MCF 10A (cell line): Measurements from ENCODE around the gene PRSS22. TPM values are rescaled to one million over a fixed set of nuclear protein-coding genes. Genes with fewer than 3 reads are reported as not detected.

Source experiments
- BruUV-seq: library from RNA; stranded (reverse); fragments of 400-500 nt; replicated peaks from 2 replicates; lab custom pipeline; 2021; lab: Mats Ljungman, UMichigan
- CTCF ChIA-PET: fragments of 300-600 bp; sonication (Branson Sonifier 250); formaldehyde crosslinking; extraction: SDS; loops from one replicate; lab custom pipeline; 2021; ENCODE audit warnings: antibody characterized with exemption, inconsistent platforms; lab: Yijun Ruan, JAX
- POLR2A ChIA-PET: fragments of 300-600, 350-650 bp; sonication (Branson Sonifier 250); formaldehyde crosslinking; extraction: SDS; loops from one replicate; lab custom pipeline; 2020; ENCODE audit warnings: antibody characterized with exemption, inconsistent platforms; lab: Yijun Ruan, JAX
- DNase-seq: peaks from one replicate; pipeline ENCODE4 v3.0.0-alpha.2; 2018; ENCODE audit not compliant: unreplicated experiment
- H3K27ac Mint-ChIP-seq: one replicate; pipeline ENCODE4 v1.8.0; 2022; ENCODE audit warnings: mild to moderate bottlenecking, low read depth, mixed read lengths; ENCODE audit not compliant: unreplicated experiment
- H3K27me3 Mint-ChIP-seq: one replicate; pipeline ENCODE4 v1.8.0; 2022; ENCODE audit warnings: mixed read lengths; ENCODE audit not compliant: insufficient read depth, unreplicated experiment
- H3K36me3 Mint-ChIP-seq: one replicate; pipeline ENCODE4 v1.8.0; 2022; ENCODE audit warnings: mild to moderate bottlenecking, moderate library complexity, mixed read lengths; ENCODE audit not compliant: insufficient read depth, unreplicated experiment
- H3K4me1 Mint-ChIP-seq: one replicate; pipeline ENCODE4 v1.8.0; 2022; ENCODE audit warnings: mixed read lengths; ENCODE audit not compliant: insufficient read depth, unreplicated experiment
- H3K4me3 Mint-ChIP-seq: one replicate; pipeline ENCODE4 v1.8.0; 2022; ENCODE audit warnings: mild to moderate bottlenecking, moderate library complexity, mixed read lengths; ENCODE audit not compliant: unreplicated experiment
- H3K9me3 Mint-ChIP-seq: one replicate; pipeline ENCODE4 v1.8.0; 2022; ENCODE audit warnings: mixed read lengths; ENCODE audit not compliant: unreplicated experiment
- CTCF ChIP-seq: fragments of 200-600 bp; IDR thresholded peaks from one replicate; pipeline ENCODE4 v1.8.0; 2022; ENCODE audit warnings: antibody characterized with exemption, mild to moderate bottlenecking; ENCODE audit not compliant: unreplicated experiment
- intact Hi-C: fragments of 100-400 bp; cut with micrococcal nuclease; formaldehyde crosslinking; loops from 2 replicates; pipeline ENCODE4 v1.14.1; 2022
- total RNA-seq: library from RNA; stranded (reverse); gene quantifications from 2 replicates; pipeline ENCODE4 v1.2.3, GENCODE V29; 2022

PRSS22 gene
- total RNA-seq, 1 experiment from 2014 or later, result not detected

- H3K27ac Mint-ChIP-seq, result no peak overlapping the region
- no peak for TF ChIP-seq CTCF
- ChIA-PET CTCF (no interaction called here), POLR2A (no interaction called here)
- peaks cover 9% of the 10 kb centered on the region for H3K27me3 Mint-ChIP-seq
- intact Hi-C loops, result no loop called here
- H3K4me1 Mint-ChIP-seq, result no peaks in the 10 kb centered on the region
- no peaks in the 10 kb centered on the region for H3K9me3 Mint-ChIP-seq
- no TSS peak for BruUV-seq
- no peak overlapping the region for H3K4me3 Mint-ChIP-seq
- H3K36me3 Mint-ChIP-seq, result peaks cover 5% of the 10 kb centered on the region
- DNase-seq, result no peak
Observed at GRCh38 chr16:2814551-2815298, 43.2 kb downstream of the PRSS22 start.

DNA sequence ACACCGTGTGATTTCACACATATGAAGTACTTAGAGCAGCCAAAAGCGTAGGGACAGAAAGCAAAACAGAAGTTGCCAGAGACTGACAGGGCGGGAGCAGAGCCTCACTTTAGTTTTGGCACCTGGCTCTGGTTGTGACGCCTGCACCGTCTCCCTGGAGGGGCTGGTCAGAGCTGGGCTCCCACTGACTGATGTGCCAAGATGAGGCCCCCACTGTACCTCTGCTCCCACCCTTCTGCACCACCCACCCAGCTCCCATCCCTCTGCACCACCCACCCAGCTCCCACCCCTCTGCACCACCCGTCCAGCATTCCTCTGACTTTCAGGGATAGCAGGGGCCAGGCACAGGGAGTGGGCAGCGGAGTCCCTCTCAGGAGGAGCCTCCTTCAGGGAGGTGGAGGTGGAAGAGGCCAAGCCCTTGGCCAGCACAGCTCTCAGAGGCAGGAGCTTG is 44.2 kb downstream of the PRSS22 start:
- Mint-ChIP-seq H3K9me3 (no peaks in the 10 kb centered on the region), H3K36me3 (peaks cover 5% of the 10 kb centered on the region), H3K27ac (no peak overlapping the region), H3K27me3 (peaks cover 16% of the 10 kb centered on the region), H3K4me3 (no peak overlapping the region), H3K4me1 (no peaks in the 10 kb centered on the region)
- no peak for DNase-seq
- intact Hi-C loops, result no loop called here
- CTCF ChIA-PET, result no interaction called here
- no TSS peak for BruUV-seq
- no peak for TF ChIP-seq CTCF
- POLR2A ChIA-PET, result no interaction called here

GRCh38 chr16:2811703-2812471 is 46.1 kb downstream of the PRSS22 start:
- Mint-ChIP-seq H3K9me3 (no peaks in the 10 kb centered on the region), H3K27me3 (peaks cover 28% of the 10 kb centered on the region), H3K4me3 (no peak overlapping the region), H3K27ac (no peak overlapping the region), H3K4me1 (no peaks in the 10 kb centered on the region), H3K36me3 (peaks cover 5% of the 10 kb centered on the region)
- no peak for TF ChIP-seq CTCF
- ChIA-PET POLR2A (interaction anchor here (0.6 to 1.1 kb wide), 3 partner anchors 9 to 71 kb away, joined by 3 to 4 read pairs (median 3); partner anchors contain the start of gene FLYWCH2), CTCF (interaction anchor here (1.6 to 2.1 kb wide), 2 partner anchors 12 to 56 kb away, joined by 4 to 7 read pairs; no protein-coding TSS in a partner anchor)
- no peak for DNase-seq
- intact Hi-C loops, result no loop called here
- no TSS peak for BruUV-seq

DNA sequence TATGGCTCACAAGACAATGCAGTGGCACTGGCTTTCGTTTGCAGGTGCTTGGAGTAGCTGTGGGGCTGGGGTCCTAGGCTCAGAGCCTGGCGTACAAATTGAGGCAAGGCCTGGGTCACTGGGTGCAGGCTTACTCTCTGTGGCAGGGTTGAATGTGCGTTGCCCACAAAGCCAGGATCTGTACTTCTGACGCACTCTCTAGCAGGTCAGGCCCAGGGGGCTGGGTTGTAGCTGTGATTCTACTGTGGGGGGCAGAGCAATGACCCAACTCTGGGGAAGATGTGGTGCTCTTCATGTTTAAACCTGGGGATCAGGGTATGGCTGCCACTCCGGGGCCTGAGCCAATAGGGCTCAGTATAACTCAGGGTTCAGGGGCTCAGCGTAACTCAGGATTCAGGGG is 47.3 kb downstream of the PRSS22 start:
- CTCF ChIA-PET, result interaction anchor here (0.6 to 1.6 kb wide), 3 partner anchors 13 to 573 kb away, joined by 3 to 4 read pairs (median 3); no protein-coding TSS in a partner anchor
- H3K9me3 Mint-ChIP-seq, result no peaks in the 10 kb centered on the region
- DNase-seq, result no peak
- H3K27me3 Mint-ChIP-seq, result peaks cover 31% of the 10 kb centered on the region
- no TSS peak for BruUV-seq
- no peak overlapping the region for H3K4me3 Mint-ChIP-seq
- H3K27ac Mint-ChIP-seq, result no peak overlapping the region
- POLR2A ChIA-PET, result interaction anchor here (0.6 kb wide), 1 partner anchor 16 kb away, joined by 3 read pairs; no protein-coding TSS in a partner anchor
- peaks cover 5% of the 10 kb centered on the region for H3K36me3 Mint-ChIP-seq
- intact Hi-C loops, result no loop called here
- no peak for TF ChIP-seq CTCF
- H3K4me1 Mint-ChIP-seq, result no peaks in the 10 kb centered on the region
